GM21786 (cell line): ENCODE data around the gene PPM1D.

Experiments
- ATAC-seq: cut with Tn5 transposase; IDR thresholded peaks from one replicate; pipeline ENCODE4 v1.9.1; 2021; ENCODE audit not compliant: unreplicated experiment

Gene PPM1D

DNA sequence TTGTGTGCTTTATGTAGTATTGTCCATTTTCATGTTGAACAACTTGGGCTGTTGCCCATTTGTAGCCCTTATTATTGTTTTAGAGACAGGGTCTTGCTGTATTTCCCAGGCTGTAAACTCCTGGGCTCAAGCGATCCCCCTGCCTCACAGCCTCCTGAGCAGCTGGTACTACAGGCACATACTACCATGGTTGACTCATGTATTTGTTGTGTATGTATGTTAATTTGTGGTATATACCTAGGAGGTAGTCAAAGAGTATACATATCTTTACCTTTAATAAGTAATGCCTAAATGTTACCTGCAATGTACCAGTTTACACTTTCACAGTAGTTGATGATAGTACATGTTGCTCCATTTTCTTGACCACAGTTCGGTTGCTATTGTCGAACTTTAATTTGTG is 18.1 kb downstream of the PPM1D start:
- ATAC-seq = no peak

DNA sequence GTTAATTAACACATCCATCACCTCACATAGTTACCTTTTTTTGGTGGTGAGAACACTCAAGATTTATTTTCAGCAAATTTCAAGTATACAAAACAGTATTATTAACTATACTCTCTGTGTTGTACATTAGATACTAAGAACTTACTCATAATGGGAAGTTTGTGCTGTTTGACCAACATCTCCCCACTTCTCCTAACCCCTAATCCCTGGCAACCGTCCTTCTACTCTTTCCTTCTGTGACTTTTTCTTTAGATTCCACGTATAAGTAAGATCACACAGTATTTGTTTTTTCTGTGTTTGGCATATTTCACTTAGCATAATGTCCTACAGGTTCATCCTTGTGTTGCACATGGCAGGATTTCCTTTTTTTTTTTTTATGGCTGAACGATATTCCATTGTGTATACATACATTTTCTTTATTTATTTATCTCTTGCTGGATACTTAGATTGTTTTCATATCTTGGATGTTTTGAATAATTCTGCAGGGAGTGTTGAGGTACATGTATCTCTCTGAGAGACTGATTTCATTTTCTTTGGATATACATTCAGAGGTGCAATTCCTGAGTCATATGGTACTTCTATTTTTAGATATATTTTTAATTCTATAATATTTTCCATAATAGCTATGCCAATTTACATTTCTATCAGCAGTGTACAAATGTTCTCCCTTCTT is 19.0 kb downstream of the PPM1D start:
- ATAC-seq = no peak

- ATAC-seq = no peak
These were observed 23.0 kb downstream of the PPM1D start for GRCh38 chr17:60622961-60623360.

DNA sequence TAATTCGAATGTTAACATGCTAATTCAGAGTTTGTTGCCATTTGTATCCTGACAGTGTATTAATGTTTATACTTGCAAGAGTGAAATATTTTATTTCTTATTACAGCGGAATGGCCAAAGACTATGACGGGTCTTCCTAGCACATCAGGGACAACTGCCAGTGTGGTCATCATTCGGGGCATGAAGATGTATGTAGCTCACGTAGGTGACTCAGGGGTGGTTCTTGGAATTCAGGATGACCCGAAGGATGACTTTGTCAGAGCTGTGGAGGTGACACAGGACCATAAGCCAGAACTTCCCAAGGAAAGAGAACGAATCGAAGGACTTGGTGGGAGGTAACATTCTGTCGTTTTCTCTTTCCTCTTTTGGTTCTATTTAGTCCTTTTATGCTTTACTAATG is 23.4 kb downstream of the PPM1D start:
- no peak for ATAC-seq

DNA sequence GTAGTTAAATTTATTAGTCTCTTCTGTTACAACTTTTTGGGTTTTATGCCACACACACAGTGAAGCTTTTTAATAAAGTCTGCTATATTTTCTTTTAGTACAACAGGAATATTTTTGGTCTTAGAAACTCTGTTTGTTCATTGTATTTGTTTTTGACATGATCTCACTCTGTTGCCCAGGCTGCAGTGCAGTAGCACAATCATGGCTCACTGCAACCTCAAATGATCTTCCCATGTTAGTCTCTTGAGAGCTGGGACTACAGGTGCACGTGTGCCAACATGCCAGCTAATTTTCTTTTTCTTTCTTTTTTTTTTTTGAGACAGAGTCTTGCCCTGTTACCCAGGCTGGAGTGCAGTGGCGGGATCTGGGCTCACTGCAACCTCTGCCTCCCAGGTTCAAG is 27.1 kb downstream of the PPM1D start:
- ATAC-seq = no peak

- no peak for ATAC-seq
These were observed 28.4 kb downstream of the PPM1D start for GRCh38 chr17:60628252-60628889.

DNA sequence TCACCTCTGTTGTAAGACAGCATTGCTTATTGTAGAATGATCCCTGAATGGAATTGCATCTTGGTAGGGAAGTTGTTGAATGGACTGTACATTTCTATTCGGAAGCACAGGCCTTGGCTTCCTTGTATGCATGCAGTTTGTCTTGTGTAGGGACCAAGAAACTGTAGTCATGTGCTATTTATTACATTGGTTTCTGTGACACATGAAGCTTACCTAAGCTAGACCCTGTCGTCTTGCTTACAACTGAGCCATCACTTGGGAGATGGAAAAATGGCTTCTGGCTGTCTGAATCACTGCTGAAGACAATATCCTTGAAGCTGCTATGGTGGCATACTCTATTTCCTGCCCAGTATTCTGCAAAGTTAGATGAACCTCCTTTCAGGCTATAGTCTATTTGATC is 29.1 kb downstream of the PPM1D start:
- no peak for ATAC-seq

DNA sequence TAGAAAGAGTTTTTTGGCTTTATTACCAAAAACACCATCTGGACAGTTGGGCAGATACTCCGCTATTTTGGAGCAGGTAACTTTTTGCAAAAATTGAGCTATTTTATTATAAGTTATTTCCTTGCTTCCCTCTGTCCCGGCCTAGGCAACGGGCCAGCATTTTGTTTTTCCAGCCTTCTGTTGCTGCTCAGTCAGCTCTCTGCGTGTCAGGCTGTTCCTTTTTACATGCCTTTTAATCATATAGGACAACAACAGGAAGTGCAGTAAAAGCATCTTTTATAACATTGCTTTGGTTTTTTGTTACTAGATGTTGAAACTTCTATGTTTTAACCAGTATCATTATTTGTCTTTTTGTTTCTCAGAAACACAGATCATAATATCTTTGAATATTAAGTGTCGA is 30.4 kb downstream of the PPM1D start:
- no peak for ATAC-seq

DNA sequence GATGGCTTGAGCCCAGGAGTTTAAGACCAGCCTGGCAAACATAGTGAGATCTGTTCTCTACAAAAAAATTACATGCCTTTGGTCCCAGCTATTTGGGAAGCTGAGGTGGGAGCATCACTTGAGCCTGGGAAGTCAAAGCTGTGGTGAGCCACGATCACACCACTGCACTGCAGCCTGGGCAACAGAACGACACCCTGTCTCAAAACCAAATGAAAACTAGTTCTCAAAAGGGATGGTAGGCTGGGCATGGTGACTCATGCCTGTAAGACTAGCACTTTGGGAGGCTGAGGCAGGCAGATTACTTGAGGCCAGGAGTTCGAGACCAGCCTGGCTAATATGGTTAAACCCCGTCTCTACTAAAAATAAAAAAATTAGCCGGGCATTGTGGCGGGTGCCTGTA is 31.1 kb downstream of the PPM1D start:
- no peak for ATAC-seq

DNA sequence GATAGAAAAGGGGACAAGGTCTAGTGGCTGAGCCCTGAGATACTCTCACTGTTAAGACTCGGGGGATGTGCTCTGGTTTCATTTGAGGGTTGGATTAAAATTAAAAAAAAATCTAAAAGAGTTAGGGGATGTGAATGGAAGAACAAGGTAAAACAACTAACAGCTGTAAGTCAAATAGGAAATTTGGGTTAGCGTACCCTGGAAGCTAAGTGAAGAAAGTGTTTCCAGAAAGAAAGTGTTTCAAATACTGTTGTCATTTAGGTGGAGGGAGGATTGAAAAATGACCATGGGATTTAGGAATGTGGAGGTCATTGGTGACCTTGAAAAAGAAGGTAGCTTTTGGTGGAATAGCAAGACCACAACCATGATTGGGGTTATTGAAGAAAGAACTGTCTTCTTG is 37.7 kb downstream of the PPM1D start:
- ATAC-seq = no peak

GRCh38 chr17:60639019-60639330 is 39.0 kb downstream of the PPM1D start:
- no peak for ATAC-seq

DNA sequence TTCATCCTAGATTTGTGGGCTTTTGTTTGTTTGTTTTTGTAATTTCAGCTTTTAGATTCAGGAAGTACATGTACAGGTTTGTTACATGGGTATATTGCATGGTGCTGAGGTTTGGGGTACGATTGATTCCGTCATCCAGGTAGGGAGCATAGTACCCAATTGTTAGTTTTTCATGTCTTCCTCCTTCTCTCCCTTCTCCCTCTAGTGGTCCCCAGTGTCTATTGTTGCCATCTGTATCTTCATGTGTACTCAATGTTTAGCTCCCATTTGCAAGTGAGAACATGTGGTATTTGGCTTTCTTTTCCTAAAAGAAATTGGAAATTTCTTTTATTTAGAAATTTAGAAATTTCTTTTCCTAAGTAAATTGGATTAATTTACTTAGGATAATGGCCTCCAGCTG is 40.5 kb downstream of the PPM1D start:
- no peak for ATAC-seq

- no peak for ATAC-seq
These were observed 41.1 kb downstream of the PPM1D start for GRCh38 chr17:60641126-60641525.

- no peak for ATAC-seq
These were observed 41.8 kb downstream of the PPM1D start for GRCh38 chr17:60641810-60642220.

- ATAC-seq = no peak
These were observed 46.0 kb downstream of the PPM1D start for GRCh38 chr17:60645918-60646523.

DNA sequence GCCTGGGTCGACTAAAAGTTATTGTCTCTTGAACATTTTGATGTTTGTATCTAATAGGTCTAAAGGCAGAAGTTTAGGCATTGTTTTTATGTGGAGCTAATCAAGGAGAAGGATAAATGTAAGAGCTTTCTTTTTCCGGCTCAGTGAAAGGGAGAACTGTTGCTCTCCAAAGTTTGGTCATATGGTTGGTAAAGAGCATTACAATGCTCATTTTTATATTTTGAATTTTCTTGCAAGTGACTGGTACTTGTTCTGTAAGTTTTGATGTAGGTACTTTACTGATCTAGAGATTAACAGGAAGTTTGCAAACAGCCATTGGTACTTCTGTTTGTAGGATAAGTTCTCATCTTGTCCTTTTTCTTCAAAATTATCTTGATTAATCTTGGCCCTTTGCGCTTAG is 46.7 kb downstream of the PPM1D start:
- no peak for ATAC-seq

- ATAC-seq = no peak
These were observed 47.7 kb downstream of the PPM1D start for GRCh38 chr17:60647705-60648104.

DNA sequence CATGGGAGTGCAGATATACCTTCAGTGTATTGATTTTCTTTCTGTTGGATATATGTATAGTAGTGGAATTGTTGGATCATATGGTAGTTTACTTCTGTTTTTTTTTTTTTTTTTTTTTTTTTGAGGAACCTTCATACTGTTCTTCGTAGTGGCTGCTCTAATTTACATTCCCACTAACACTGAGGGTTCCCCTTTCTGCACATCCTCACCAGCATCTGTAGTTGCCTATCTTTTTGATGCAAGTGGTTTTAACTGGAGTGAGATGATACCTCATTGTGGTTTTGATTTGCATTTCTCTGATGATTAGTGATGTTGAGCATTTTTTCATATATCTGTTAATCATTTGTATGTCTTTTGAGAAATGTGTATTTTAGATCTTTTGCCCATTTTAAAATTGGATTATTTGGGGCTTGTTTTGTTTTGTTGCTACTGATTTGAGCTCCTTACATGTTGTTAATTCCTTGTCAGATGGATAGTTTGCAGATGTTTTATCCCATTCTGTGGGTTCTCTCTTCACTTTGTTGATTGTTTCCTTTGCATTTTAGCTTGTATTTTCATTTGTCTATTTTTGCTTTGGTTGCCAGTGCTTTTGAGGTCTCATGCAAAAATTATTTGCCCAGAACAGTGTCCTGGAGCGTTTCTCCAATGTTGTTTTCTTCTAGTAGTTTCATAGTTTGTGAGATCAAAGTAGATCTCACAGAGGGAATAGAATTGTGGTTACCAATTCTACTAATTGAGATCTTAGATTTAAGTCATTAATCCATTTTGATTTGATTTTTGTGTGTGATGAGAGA is 52.7 kb downstream of the PPM1D start:
- peak; percentile 97 for ATAC-seq

- ATAC-seq = no peak
These were observed 53.6 kb downstream of the PPM1D start for GRCh38 chr17:60653569-60653968.

- no peak for ATAC-seq
These were observed 56.5 kb downstream of the PPM1D start for GRCh38 chr17:60656499-60656898.

DNA sequence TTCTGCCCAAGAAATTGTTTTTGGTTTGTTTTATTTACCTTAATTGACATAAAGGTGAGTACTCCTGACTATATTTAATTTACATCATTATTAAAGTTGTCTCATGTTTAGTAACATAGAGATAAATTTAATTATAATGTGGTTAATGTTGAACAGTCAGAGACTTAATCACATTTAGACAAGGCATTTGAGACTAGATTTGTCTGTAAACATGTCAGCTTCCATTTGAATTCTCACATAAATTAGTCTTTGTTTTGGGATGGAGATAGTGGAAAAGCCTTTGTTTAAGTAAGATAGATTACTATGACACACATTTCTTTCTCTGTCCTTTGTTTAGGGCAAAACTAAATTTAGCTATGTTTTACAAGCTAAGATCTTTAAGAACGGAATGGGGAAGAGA is 59.2 kb downstream of the PPM1D start:
- ATAC-seq = no peak

DNA sequence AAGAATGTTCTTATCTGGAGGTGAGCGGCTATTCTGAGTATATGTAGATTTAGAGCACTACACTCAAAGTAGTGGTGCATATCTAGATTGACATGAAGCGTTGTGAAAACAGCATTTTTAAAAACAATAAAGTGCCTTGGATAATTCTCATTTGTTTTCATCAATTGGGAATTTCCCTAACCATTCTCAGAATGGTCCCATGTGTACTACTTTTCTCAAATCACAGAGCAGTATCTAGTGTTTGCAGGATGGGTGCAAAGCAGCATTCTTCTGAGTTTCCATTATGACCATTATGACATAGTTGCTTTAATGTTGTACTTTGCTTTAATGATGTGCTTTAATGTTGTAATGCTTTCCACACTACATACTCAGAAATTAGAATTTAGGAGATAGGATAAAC is 61.5 kb downstream of the PPM1D start:
- ATAC-seq = no peak
